H1 (cell line): ENCODE measurements around the gene ABCA5. TPM values are rescaled to one million over a fixed set of nuclear protein-coding genes. Genes with fewer than 3 reads are reported as not detected.

Experiments
- ASH2L ChIP-seq: fragments of 200-600, 300-600 bp; sonication (generic); IDR thresholded peaks from one replicate; pipeline ENCODE4 v1.7.1; 2017; ENCODE audit warnings: low read length
- CTBP2 ChIP-seq: IDR thresholded peaks from 2 replicates; pipeline ENCODE4 v1.7.0; 2011; ENCODE audit warnings: borderline replicate concordance, mild to moderate bottlenecking, moderate library complexity, mixed read lengths, low read length; ENCODE audit not compliant: insufficient read depth, insufficient read length
- GABPA ChIP-seq: IDR thresholded peaks from 2 replicates; pipeline ENCODE4 v1.6.1; 2011; ENCODE audit warnings: mild to moderate bottlenecking, low read length, moderate library complexity, borderline replicate concordance; ENCODE audit not compliant: insufficient read depth
- KDM1A ChIP-seq: fragments of 200-600, 300-600 bp; sonication (generic); IDR thresholded peaks from 2 replicates; pipeline ENCODE4 v1.7.1; 2016; ENCODE audit warnings: mild to moderate bottlenecking, low read length, borderline replicate concordance
- POLR2A ChIP-seq, 2 experiments: IDR thresholded peaks; 1 replicate in 1 of 2; 2 replicates in 1 of 2; pipeline ENCODE4 v1.6.1; 2011; ENCODE audit warnings: low read depth in 2 of 2, low read length in 2 of 2, mild to moderate bottlenecking in 2 of 2; ENCODE audit errors: control extremely low read depth in 1 of 2
- polyA plus RNA-seq, 7 experiments: library from polyadenylated mRNA; depleted of rRNA in 3 of 7; stranded (reverse) in 5 of 7; unstranded in 2 of 7; fragments of >200 nt in 5 of 7; fragments of 200-250 nt in 2 of 7; gene quantifications; 1 replicate in 5 of 7; 2 replicates in 1 of 7; 4 replicates in 1 of 7; pipeline versions ENCODE4 v1.2.1 to v1.2.3, GENCODE V29; 2011 to 2013; ENCODE audit warnings: missing spikeins in 2 of 7, mixed read lengths in 2 of 7
- total RNA-seq: library from RNA; stranded (reverse); fragmentation: NEBNext Ultra II Directional; extraction: Animal tissue kit (Norgen Biotek cat#: 25700); gene quantifications from 2 replicates; pipeline ENCODE4 v1.2.1, GENCODE V29; 2021

The ABCA5 gene
- total and polyA plus RNA-seq, 2 of the 8 experiments (the other 6 are each of a cell fraction or from before 2014, with no cell fraction given), result 1.3 to 4.1 TPM

DNA sequence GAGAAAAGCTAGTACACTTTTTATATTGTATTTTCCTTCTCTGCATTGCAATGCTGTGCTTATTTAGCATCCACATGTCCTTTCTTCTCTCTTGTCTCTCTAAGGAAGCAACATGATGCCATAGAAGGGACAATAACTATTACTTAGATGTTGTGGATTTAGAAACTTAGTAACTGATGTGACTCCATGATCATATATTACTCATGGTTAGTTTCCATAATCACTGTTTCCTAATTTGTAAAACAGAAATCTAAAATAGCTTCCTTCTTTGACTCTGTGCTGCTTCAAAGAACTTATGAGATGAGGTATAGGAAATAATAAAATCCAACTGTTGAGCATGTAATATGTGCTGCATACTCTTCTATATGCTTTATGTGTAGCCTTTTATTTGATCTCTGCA is 6.6 kb upstream of the ABCA5 start (continued):
- TF ChIP-seq GABPA (no peak), CTBP2 (no peak), KDM1A (no peak), ASH2L (no peak), POLR2A (IDR thresholded peaks at IDR 0.05; ENCODE audit: control extremely low read depth in 1 of 2, low read depth in 2 of 2, low read length in 2 of 2) (no peak)
- TF ChIP-seq, all 59 proteins: peak for 0
